SK-N-SH (cell line): ENCODE data around the gene SLC26A5. TPM values are rescaled to one million over a fixed set of nuclear protein-coding genes. Genes with fewer than 3 reads are reported as not detected.

Experiments
- CTCF ChIA-PET: fragments of 300-600, 350-600 bp; formaldehyde crosslinking; extraction: SDS; loops from one replicate; lab custom pipeline; 2021; lab: Yijun Ruan, JAX
- POLR2A ChIA-PET: fragments of 350-600 bp; sonication (Branson Sonifier 250); formaldehyde crosslinking; extraction: SDS; loops from one replicate; lab custom pipeline; 2020; ENCODE audit warnings: antibody characterized with exemption, inconsistent platforms; lab: Yijun Ruan, JAX
- DNase-seq: peaks from one replicate; pipeline ENCODE4 v3.0.0; 2012
- H2AFZ ChIP-seq: fragments of 200-600 bp; sonication (generic); 2 replicates; pipeline ENCODE4 v1.8.1; 2016; ENCODE audit warnings: antibody characterized with exemption, mild to moderate bottlenecking, low read depth
- H3F3A ChIP-seq: fragments of 200-600 bp; sonication (generic); replicated peaks from 2 replicates; pipeline ENCODE3; 2016; ENCODE audit warnings: antibody characterized with exemption, mild to moderate bottlenecking; ENCODE audit not compliant: insufficient read depth
- H3K27ac ChIP-seq, 2 experiments: fragments of 200-500 bp in 1 of 2; fragments of 200-600 bp in 1 of 2; sonication (Bioruptor generic) in 1 of 2; sonication (generic), shearing (Covaris generic) in 1 of 2; 2 replicates each; pipeline versions ENCODE4 v1.5.1 to v1.6.1; 2014 to 2016; ENCODE audit warnings: low read depth in 2 of 2, inconsistent platforms in 1 of 2, low read length in 1 of 2, mild to moderate bottlenecking in 1 of 2, mixed read lengths in 1 of 2
- H3K27me3 ChIP-seq: fragments of 200-600 bp; sonication (generic), shearing (Covaris generic); 2 replicates; pipeline ENCODE4 v1.6.1; 2016; ENCODE audit warnings: mixed run types; ENCODE audit not compliant: insufficient read depth
- H3K36me3 ChIP-seq, 2 experiments: fragments of 200-500 bp in 1 of 2; fragments of 200-600 bp in 1 of 2; sonication (Bioruptor generic) in 1 of 2; sonication (generic) in 1 of 2; replicated peaks in 1 of 2; 2 replicates each; pipeline versions ENCODE3 to v1.5.1; 2014 to 2016; ENCODE audit warnings: low read length in 1 of 2, mild to moderate bottlenecking in 1 of 2; ENCODE audit not compliant: insufficient read depth in 2 of 2, control insufficient read depth in 1 of 2
- H3K4me1 ChIP-seq, 2 experiments: fragments of 200-500 bp in 1 of 2; fragments of 200-600 bp in 1 of 2; sonication (Bioruptor generic) in 1 of 2; sonication (generic), shearing (Covaris generic) in 1 of 2; 2 replicates each; pipeline versions ENCODE4 v1.5.1 to v1.6.1; 2014 to 2016; ENCODE audit warnings: low read depth in 1 of 2, low read length in 1 of 2, mixed run types in 1 of 2; ENCODE audit not compliant: insufficient read depth in 2 of 2, control insufficient read depth in 1 of 2
- H3K4me2 ChIP-seq: fragments of 200-600 bp; sonication (generic), shearing (Covaris generic); 2 replicates; pipeline ENCODE4 v1.6.1; 2017; ENCODE audit warnings: mixed run types
- H3K4me3 ChIP-seq, 2 experiments: fragments of 200-500 bp in 1 of 2; fragments of 200-600 bp in 1 of 2; sonication (Bioruptor generic) in 1 of 2; sonication (generic), shearing (Covaris generic) in 1 of 2; 2 replicates each; pipeline versions ENCODE4 v1.5.1 to v1.8.1; 2014 to 2016; ENCODE audit warnings: low read depth in 2 of 2, inconsistent platforms in 1 of 2, low read length in 1 of 2, mild to moderate bottlenecking in 1 of 2, mixed read lengths in 1 of 2, moderate library complexity in 1 of 2
- H3K79me2 ChIP-seq: fragments of 200-600 bp; sonication (generic); 2 replicates; pipeline ENCODE4 v1.8.1; 2017; ENCODE audit warnings: mild to moderate bottlenecking; ENCODE audit not compliant: insufficient read depth
- H3K9ac ChIP-seq: fragments of 200-600 bp; sonication (generic); 2 replicates; pipeline ENCODE4 v1.6.1; 2017; ENCODE audit warnings: mixed run types
- H3K9me2 ChIP-seq: fragments of 200-600 bp; sonication (generic); 2 replicates; pipeline ENCODE4 v1.6.1; 2017; ENCODE audit warnings: mixed run types
- H3K9me3 ChIP-seq: fragments of 200-600 bp; sonication (generic); 2 replicates; pipeline ENCODE4 v1.6.1; 2017; ENCODE audit warnings: mixed run types, mild to moderate bottlenecking, moderate library complexity
- H4K20me1 ChIP-seq: fragments of 200-600 bp; sonication (generic); 2 replicates; pipeline ENCODE4 v1.6.1; 2017; ENCODE audit warnings: mild to moderate bottlenecking, mixed run types; ENCODE audit not compliant: insufficient read depth
- CHD2 ChIP-seq: fragments of 150-350 bp; IDR thresholded peaks from 2 replicates; pipeline ENCODE4 v1.6.1; 2018; ENCODE audit warnings: low read length; ENCODE audit not compliant: partially characterized antibody
- CTCF ChIP-seq: fragments of 200-600 bp; sonication (generic); IDR thresholded peaks from 2 replicates; pipeline ENCODE4 v1.6.1; 2017; ENCODE audit warnings: antibody characterized with exemption, mild to moderate bottlenecking, moderate library complexity
- FOXJ3 ChIP-seq: sonication (generic); formaldehyde crosslinking; IDR thresholded peaks from 2 replicates; pipeline ENCODE4 v1.5.1; 2020; ENCODE audit warnings: mild to moderate bottlenecking, missing genetic modification reagents
- GABPA ChIP-seq: IDR thresholded peaks from 2 replicates; pipeline ENCODE4 v1.4.0; 2012; ENCODE audit warnings: low read depth, mild to moderate bottlenecking
- GATA2 ChIP-seq: sonication (generic); formaldehyde crosslinking; IDR thresholded peaks from 2 replicates; pipeline ENCODE4 v1.5.0; 2020; ENCODE audit warnings: mild to moderate bottlenecking, missing genetic modification reagents
- IRF3 ChIP-seq: fragments of 150-350 bp; IDR thresholded peaks from 2 replicates; pipeline ENCODE4 v1.6.1; 2016; ENCODE audit warnings: mild to moderate bottlenecking, low read depth, low read length
- MAX ChIP-seq: IDR thresholded peaks from 2 replicates; pipeline ENCODE4 v1.4.0; 2012; ENCODE audit warnings: low read depth
- NFIC ChIP-seq: IDR thresholded peaks from 2 replicates; pipeline ENCODE4 v1.4.0; 2012; ENCODE audit warnings: borderline replicate concordance
- POLR2AphosphoS5 ChIP-seq: IDR thresholded peaks from 2 replicates; pipeline ENCODE4 v1.6.1; 2012; ENCODE audit warnings: low read depth, low read length
- RAD21 ChIP-seq: IDR thresholded peaks from 2 replicates; pipeline ENCODE4 v1.6.1; 2012; ENCODE audit warnings: mild to moderate bottlenecking, low read length
- RFX5 ChIP-seq: IDR thresholded peaks from 2 replicates; pipeline ENCODE4 v1.6.1; 2012; ENCODE audit warnings: mild to moderate bottlenecking, improper control_type of control experiment, low read length
- RXRA ChIP-seq: IDR thresholded peaks from 2 replicates; pipeline ENCODE4 v1.4.0; 2012; ENCODE audit warnings: low read depth, mild to moderate bottlenecking, borderline replicate concordance
- SMC3 ChIP-seq: IDR thresholded peaks from 2 replicates; pipeline ENCODE4 v1.6.1; 2012; ENCODE audit warnings: low read depth, low read length, improper control_type of control experiment
- TCF12 ChIP-seq: IDR thresholded peaks from 2 replicates; pipeline ENCODE4 v1.4.0; 2012
- TEAD4 ChIP-seq: IDR thresholded peaks from 2 replicates; pipeline ENCODE4 v1.4.0; 2012; ENCODE audit warnings: mild to moderate bottlenecking, borderline replicate concordance; ENCODE audit not compliant: insufficient read depth
- USF1 ChIP-seq: IDR thresholded peaks from 2 replicates; pipeline ENCODE4 v1.4.0; 2012; ENCODE audit warnings: low read depth, borderline replicate concordance
- YY1 ChIP-seq: IDR thresholded peaks from 2 replicates; pipeline ENCODE4 v1.4.0; 2012; ENCODE audit warnings: low read depth, mild to moderate bottlenecking
- ZBTB33 ChIP-seq: IDR thresholded peaks from 2 replicates; pipeline ENCODE4 v1.4.0; 2012; ENCODE audit warnings: low read depth, borderline replicate concordance
- WGBS: methylation state at CpG from one replicate; pipeline ENCODE4 v1.1.6; 2017; ENCODE audit warnings: low lambda C conversion rate; 5-methylcytosine and 5-hydroxymethylcytosine counted together
- polyA plus RNA-seq, 3 experiments: library from polyadenylated mRNA; depleted of rRNA; stranded (reverse); fragments of >200 nt; gene quantifications; 2 replicates each; pipeline ENCODE4 v1.2.3, GENCODE V29; 2012

The SLC26A5 gene
- polyA plus RNA-seq, 1 of the 3 experiments (the other 2 are of a cell fraction), result not detected

- ChIA-PET CTCF (no interaction called here), POLR2A (no interaction called here)
- 56% methylated on average over 5 of the region's 5 CpGs for WGBS
- Histone ChIP-seq H4K20me1 (no peaks in the 10 kb centered on the region; the same call in 1 of the 2 replicates), H2AFZ (no peak overlapping the region), H3K9me3 (no peaks in the 10 kb centered on the region), H3K9me2 (no peaks in the 10 kb centered on the region), H3K4me3 (no peak overlapping the region), H3F3A (no peaks in the 10 kb centered on the region), H3K4me2 (no peak overlapping the region), H3K79me2 (no peaks in the 10 kb centered on the region), H3K27ac (no peak overlapping the region), H3K36me3 (no peaks in the 10 kb centered on the region), H3K27me3 (0 out of 2 replicates have a peak, but pooled peaks cover 4% of the 10 kb centered on the region), H3K4me1 (no peaks in the 10 kb centered on the region), H3K9ac (no peak overlapping the region)
- DNase-seq, result no peak
- no peak for TF ChIP-seq YY1
- TF ChIP-seq NFIC, result no peak
- TF ChIP-seq RFX5, result no peak
- no peak for TF ChIP-seq CHD2
- no peak for TF ChIP-seq SMC3
- no peak for TF ChIP-seq RXRA
- TF ChIP-seq TEAD4, result no peak
- no peak for TF ChIP-seq GATA2
- no peak for TF ChIP-seq GABPA
These were observed 65.4 kb downstream of the SLC26A5 start for GRCh38 chr7:103380395-103381191.

GRCh38 chr7:103379270-103379975 is 66.6 kb downstream of the SLC26A5 start:
- Histone ChIP-seq H3K4me2 (peak overlapping the region; percentile 9; the same call in 1 of the 2 replicates), H2AFZ (peak overlapping the region; percentile 57; the same call in 1 of the 2 replicates), H3F3A (no peaks in the 10 kb centered on the region), H3K4me3 (no peak overlapping the region), H3K9me2 (no peaks in the 10 kb centered on the region), H4K20me1 (no peaks in the 10 kb centered on the region; the same call in 1 of the 2 replicates), H3K27me3 (0 out of 2 replicates have a peak, but pooled peaks cover 4% of the 10 kb centered on the region), H3K36me3 (no peaks in the 10 kb centered on the region), H3K9ac (no peak overlapping the region), H3K4me1 (no peaks in the 10 kb centered on the region), H3K27ac (no peak overlapping the region), H3K79me2 (no peaks in the 10 kb centered on the region), H3K9me3 (no peaks in the 10 kb centered on the region)
- ChIA-PET POLR2A (no interaction called here), CTCF (interaction anchor here (3.4 kb wide), 1 partner anchor 12 kb away, joined by 13 read pairs; no protein-coding TSS in a partner anchor)
- 30% methylated on average over 3 of the region's 3 CpGs for WGBS
- DNase-seq, result no peak
- TF ChIP-seq RAD21, result no peak
- TF ChIP-seq CTCF, result no peak
- no peak for TF ChIP-seq TEAD4
- no peak for TF ChIP-seq TCF12
- TF ChIP-seq GABPA, result no peak
- no peak for TF ChIP-seq IRF3
- TF ChIP-seq NFIC, result no peak
- TF ChIP-seq MAX, result no peak
- no peak for TF ChIP-seq USF1
- no peak for TF ChIP-seq ZBTB33
- no peak for TF ChIP-seq FOXJ3 (CRISPR knock-in tag)
- TF ChIP-seq RXRA, result no peak
- TF ChIP-seq GATA2, result no peak
- TF ChIP-seq POLR2AphosphoS5, result no peak
